ENCODE results near the gene PLXNB2.

The PLXNB2 gene

GRCh38 chr22:50232481-50233151, 74.8 kb downstream of the PLXNB2 start:
- DNase-seq (ENCODE audit: low read depth, low spot score): no peak

GRCh38 chr22:50229370-50229769, 78.1 kb downstream of the PLXNB2 start:
- DNase-seq (ENCODE audit: low read depth, low spot score): no peak

DNA sequence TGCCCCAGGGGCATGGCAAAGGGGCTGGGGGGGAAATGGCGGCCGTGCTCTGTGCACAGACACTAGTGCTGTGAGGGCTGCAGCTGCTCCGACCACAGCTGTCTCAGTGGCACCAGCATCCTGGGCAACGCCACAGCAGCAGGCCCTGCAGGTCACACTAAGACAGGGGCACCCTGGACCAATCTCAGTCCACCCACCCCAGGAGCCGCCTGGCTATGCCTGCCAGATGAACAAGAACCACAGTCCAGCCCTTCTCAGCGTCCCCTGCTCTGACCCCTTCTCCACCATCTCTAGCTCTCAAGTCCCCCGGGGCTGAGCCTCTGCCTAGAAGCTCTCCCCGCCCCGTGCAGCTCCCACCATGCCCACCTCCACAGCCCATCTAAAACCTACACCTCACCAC, 79.1 kb downstream of the PLXNB2 start:
- no peak for DNase-seq (ENCODE audit: low read depth, low spot score)

DNA sequence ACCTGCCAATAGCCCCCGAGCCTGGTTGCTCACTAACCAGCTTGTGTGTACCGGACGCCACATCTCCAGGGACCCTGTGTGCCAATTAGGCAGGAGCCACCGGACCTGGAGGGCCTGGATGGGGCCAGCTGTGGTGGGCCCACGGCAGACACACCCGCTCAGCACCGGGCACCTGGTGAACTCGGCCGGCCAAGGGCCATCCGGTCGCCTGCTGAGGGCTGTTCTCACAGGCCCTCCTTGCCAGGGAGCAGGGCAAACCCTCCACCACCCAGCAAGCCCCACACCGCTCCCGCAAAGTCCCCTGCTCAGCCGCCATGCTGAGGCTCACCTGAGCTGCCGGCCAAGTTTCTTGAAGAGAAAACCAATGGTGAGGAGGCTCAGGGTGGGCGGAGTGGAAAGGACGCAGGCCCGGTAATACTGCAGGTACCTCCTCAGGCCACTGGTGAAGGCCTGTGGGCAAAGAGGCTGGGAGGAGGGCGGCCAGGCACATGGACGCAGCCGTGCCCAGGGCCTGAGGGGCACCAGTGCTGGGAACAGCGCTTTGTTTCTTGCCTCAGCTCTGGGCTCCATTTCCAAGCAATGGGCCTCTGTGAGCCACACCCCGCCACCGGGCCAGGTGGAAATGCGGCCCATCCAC, 79.7 kb downstream of the PLXNB2 start:
- DNase-seq (ENCODE audit: low read depth, low spot score): no peak

- DNase-seq (ENCODE audit: low read depth, low spot score): no peak
Measured at GRCh38 chr22:50226875-50227165, 80.6 kb downstream of the PLXNB2 start.

GRCh38 chr22:50226063-50226874, 81.2 kb downstream of the PLXNB2 start:
- no peak for DNase-seq (ENCODE audit: low read depth, low spot score)

DNA sequence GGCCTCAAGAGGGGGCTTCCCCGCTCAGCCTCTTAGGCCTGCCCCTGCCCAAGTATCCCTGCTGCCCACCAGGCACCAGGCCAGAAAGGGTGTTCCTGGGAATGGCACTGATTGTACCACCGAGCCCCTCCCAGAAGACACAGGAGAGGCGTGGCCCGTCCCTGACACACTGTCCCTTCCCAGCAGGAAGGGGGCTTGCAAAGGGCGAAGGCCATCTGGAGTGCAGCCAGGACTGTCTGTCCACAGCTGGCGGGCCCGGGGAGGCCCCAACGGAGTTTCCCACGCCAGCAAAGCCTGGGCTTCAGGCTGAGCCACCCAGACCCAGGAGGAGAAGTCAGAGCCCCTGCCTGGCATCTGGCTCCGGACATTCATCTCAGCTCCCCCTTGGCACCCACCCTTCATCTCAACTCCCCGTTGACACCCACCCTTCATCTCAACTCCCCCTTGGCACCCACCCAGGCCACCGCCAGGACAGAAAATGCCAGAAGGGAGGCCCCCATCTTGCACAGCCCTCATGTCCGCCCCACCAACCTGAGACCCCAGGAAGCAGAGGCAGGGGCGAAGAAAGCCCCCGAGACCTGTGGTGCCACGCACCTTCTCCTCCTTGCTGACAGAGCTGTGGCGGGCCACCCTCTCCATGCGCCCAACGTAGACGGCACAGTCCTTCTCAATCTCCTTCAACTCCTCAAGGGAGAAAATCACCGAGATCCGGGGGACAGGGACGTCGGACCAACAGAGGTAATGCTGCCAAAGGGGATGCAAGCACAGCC, 82.1 kb downstream of the PLXNB2 start:
- DNase-seq (ENCODE audit: low read depth, low spot score): no peak
